ENCODE results near the gene POLR2E. TPM values are rescaled to one million over a fixed set of nuclear protein-coding genes. Genes with fewer than 3 reads are reported as not detected.

Gene POLR2E
- total and polyA plus RNA-seq, 2 of the 13 experiments (the other 11 are each of a cell fraction or from before 2014, with no cell fraction given), result 140 to 272 TPM

DNA sequence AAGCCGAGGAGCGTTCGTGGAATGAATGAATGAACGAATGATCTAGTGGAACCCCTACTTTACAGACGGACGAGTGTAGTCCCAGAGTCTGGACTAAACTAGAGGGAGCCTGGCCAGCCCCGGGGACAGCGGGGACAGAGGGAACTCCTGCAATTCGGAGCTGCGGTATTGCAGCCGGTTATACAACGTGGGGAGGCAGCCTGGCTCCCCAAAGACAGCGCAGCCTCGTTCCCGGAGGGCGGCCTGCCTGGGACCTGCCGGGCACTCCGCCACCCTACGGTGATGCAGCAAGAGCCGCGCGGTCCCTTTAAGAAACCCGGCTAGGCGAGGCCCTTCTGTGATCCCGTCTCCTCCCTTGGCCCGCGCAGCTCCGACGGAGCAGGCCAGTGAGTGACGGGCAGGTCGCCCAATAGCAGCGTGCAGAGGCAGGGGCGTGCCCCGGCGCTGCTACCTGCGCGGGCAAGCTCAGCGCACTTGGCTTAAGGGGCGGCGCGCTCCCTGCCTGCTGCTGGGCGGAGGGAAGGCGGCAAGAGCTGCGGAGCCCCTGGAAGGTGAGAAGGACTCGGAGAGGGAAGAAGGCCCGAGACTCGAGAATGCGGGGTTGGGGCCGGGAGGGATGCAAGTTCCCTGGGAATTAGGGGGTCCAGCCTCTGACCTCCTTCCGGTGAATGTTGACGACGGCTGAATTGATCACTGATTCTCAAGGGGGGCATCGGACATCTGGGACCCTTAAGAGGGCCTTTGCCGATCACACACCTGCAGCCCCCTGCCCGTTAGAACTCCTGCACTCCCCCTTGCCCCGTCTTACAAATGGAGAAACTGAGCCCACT is 55.3 kb downstream of the POLR2E start, which contains the start of gene ABCA7 (continued):
- TF ChIP-seq, protein P1, sequence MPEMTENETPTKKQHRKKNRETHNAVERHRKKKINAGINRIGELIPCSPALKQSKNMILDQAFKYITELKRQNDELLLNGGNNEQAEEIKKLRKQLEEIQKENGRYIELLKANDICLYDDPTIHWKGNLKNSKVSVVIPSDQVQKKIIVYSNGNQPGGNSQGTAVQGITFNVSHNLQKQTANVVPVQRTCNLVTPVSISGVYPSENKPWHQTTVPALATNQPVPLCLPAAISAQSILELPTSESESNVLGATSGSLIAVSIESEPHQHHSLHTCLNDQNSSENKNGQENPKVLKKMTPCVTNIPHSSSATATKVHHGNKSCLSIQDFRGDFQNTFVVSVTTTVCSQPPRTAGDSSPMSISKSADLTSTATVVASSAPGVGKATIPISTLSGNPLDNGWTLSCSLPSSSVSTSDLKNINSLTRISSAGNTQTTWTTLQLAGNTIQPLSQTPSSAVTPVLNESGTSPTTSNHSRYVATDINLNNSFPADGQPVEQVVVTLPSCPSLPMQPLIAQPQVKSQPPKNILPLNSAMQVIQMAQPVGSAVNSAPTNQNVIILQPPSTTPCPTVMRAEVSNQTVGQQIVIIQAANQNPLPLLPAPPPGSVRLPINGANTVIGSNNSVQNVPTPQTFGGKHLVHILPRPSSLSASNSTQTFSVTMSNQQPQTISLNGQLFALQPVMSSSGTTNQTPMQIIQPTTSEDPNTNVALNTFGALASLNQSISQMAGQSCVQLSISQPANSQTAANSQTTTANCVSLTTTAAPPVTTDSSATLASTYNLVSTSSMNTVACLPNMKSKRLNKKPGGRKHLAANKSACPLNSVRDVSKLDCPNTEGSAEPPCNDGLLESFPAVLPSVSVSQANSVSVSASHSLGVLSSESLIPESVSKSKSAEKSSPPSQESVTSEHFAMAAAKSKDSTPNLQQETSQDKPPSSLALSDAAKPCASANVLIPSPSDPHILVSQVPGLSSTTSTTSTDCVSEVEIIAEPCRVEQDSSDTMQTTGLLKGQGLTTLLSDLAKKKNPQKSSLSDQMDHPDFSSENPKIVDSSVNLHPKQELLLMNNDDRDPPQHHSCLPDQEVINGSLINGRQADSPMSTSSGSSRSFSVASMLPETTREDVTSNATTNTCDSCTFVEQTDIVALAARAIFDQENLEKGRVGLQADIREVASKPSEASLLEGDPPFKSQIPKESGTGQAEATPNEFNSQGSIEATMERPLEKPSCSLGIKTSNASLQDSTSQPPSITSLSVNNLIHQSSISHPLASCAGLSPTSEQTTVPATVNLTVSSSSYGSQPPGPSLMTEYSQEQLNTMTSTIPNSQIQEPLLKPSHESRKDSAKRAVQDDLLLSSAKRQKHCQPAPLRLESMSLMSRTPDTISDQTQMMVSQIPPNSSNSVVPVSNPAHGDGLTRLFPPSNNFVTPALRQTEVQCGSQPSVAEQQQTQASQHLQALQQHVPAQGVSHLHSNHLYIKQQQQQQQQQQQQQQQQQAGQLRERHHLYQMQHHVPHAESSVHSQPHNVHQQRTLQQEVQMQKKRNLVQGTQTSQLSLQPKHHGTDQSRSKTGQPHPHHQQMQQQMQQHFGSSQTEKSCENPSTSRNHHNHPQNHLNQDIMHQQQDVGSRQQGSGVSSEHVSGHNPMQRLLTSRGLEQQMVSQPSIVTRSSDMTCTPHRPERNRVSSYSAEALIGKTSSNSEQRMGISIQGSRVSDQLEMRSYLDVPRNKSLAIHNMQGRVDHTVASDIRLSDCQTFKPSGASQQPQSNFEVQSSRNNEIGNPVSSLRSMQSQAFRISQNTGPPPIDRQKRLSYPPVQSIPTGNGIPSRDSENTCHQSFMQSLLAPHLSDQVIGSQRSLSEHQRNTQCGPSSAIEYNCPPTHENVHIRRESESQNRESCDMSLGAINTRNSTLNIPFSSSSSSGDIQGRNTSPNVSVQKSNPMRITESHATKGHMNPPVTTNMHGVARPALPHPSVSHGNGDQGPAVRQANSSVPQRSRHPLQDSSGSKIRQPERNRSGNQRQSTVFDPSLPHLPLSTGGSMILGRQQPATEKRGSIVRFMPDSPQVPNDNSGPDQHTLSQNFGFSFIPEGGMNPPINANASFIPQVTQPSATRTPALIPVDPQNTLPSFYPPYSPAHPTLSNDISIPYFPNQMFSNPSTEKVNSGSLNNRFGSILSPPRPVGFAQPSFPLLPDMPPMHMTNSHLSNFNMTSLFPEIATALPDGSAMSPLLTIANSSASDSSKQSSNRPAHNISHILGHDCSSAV (CRISPR knock-in tag; IDR thresholded peaks at IDR 0.05; ENCODE audit: borderline replicate concordance), result no peak
- TF ChIP-seq NR2F2 (IDR thresholded peaks at IDR 0.05; ENCODE audit: borderline replicate concordance, low read depth) (no peak; the same call in 1 of the 2 replicates), ZNF816 (CRISPR knock-in tag; IDR thresholded peaks at IDR 0.05; ENCODE audit: borderline replicate concordance) (no peak), ZNF709 (CRISPR knock-in tag; IDR thresholded peaks at IDR 0.05) (no peak), AGO1 (IDR thresholded peaks at IDR 0.05; ENCODE audit: low read depth, low read length, poor library complexity, severe bottlenecking) (peak; percentile 89), FOXK2 (IDR thresholded peaks at IDR 0.05) (no peak), HNF4A (CRISPR knock-in tag; IDR thresholded peaks at IDR 0.05) (no peak), ZNF383 (CRISPR knock-in tag; IDR thresholded peaks at IDR 0.05; ENCODE audit: borderline replicate concordance) (no peak), TCF7L2 (IDR thresholded peaks at IDR 0.05; ENCODE audit: low read depth, low read length) (no peak), ZNF207 (IDR thresholded peaks at IDR 0.05; ENCODE audit: borderline replicate concordance) (no peak), ZNF121 (CRISPR knock-in tag; IDR thresholded peaks at IDR 0.05) (peak; percentile 82), ZFP36 (IDR thresholded peaks at IDR 0.05; ENCODE audit: borderline replicate concordance, low read depth, low read length, partially characterized antibody) (no peak)
- TF ChIP-seq, protein P2, sequence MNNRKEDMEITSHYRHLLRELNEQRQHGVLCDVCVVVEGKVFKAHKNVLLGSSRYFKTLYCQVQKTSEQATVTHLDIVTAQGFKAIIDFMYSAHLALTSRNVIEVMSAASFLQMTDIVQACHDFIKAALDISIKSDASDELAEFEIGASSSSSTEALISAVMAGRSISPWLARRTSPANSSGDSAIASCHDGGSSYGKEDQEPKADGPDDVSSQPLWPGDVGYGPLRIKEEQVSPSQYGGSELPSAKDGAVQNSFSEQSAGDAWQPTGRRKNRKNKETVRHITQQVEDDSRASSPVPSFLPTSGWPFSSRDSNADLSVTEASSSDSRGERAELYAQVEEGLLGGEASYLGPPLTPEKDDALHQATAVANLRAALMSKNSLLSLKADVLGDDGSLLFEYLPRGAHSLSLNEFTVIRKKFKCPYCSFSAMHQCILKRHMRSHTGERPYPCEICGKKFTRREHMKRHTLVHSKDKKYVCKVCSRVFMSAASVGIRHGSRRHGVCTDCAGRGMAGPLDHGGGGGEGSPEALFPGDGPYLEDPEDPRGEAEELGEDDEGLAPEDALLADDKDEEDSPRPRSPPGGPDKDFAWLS (CRISPR knock-in tag; IDR thresholded peaks at IDR 0.05; ENCODE audit: borderline replicate concordance), result no peak
- TF ChIP-seq, protein P3, sequence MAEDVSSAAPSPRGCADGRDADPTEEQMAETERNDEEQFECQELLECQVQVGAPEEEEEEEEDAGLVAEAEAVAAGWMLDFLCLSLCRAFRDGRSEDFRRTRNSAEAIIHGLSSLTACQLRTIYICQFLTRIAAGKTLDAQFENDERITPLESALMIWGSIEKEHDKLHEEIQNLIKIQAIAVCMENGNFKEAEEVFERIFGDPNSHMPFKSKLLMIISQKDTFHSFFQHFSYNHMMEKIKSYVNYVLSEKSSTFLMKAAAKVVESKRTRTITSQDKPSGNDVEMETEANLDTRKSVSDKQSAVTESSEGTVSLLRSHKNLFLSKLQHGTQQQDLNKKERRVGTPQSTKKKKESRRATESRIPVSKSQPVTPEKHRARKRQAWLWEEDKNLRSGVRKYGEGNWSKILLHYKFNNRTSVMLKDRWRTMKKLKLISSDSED (CRISPR knock-in tag; IDR thresholded peaks at IDR 0.05), result no peak
- TF ChIP-seq, protein P4, sequence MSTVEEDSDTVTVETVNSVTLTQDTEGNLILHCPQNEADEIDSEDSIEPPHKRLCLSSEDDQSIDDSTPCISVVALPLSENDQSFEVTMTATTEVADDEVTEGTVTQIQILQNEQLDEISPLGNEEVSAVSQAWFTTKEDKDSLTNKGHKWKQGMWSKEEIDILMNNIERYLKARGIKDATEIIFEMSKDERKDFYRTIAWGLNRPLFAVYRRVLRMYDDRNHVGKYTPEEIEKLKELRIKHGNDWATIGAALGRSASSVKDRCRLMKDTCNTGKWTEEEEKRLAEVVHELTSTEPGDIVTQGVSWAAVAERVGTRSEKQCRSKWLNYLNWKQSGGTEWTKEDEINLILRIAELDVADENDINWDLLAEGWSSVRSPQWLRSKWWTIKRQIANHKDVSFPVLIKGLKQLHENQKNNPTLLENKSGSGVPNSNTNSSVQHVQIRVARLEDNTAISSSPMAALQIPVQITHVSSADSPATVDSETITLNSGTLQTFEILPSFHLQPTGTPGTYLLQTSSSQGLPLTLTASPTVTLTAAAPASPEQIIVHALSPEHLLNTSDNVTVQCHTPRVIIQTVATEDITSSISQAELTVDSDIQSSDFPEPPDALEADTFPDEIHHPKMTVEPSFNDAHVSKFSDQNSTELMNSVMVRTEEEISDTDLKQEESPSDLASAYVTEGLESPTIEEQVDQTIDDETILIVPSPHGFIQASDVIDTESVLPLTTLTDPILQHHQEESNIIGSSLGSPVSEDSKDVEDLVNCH (CRISPR knock-in tag; IDR thresholded peaks at IDR 0.05), result no peak
